ENCODE measurements around the gene SLC7A7.

- no peak for TF ChIP-seq KDM5B (IDR thresholded peaks at IDR 0.05; ENCODE audit: insufficient replicate concordance, low read depth, low read length)
- no peak for TF ChIP-seq SP1 (CRISPR knock-in tag; IDR thresholded peaks at IDR 0.05)
- no peak for TF ChIP-seq CTCF (IDR thresholded peaks at IDR 0.05 in 2 of 3, conservative IDR thresholded peaks at IDR 0.05 in 1 of 3; ENCODE audit: insufficient read depth in 2 of 3, low read depth in 1 of 3, low read length in 3 of 3)
- TF ChIP-seq, protein P1, sequence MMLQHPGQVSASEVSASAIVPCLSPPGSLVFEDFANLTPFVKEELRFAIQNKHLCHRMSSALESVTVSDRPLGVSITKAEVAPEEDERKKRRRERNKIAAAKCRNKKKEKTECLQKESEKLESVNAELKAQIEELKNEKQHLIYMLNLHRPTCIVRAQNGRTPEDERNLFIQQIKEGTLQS (IDR thresholded peaks at IDR 0.05), result no peak
- TF ChIP-seq, protein P1 (CRISPR knock-in tag; conservative IDR thresholded peaks at IDR 0.05), result no peak
- TF ChIP-seq, protein P2, sequence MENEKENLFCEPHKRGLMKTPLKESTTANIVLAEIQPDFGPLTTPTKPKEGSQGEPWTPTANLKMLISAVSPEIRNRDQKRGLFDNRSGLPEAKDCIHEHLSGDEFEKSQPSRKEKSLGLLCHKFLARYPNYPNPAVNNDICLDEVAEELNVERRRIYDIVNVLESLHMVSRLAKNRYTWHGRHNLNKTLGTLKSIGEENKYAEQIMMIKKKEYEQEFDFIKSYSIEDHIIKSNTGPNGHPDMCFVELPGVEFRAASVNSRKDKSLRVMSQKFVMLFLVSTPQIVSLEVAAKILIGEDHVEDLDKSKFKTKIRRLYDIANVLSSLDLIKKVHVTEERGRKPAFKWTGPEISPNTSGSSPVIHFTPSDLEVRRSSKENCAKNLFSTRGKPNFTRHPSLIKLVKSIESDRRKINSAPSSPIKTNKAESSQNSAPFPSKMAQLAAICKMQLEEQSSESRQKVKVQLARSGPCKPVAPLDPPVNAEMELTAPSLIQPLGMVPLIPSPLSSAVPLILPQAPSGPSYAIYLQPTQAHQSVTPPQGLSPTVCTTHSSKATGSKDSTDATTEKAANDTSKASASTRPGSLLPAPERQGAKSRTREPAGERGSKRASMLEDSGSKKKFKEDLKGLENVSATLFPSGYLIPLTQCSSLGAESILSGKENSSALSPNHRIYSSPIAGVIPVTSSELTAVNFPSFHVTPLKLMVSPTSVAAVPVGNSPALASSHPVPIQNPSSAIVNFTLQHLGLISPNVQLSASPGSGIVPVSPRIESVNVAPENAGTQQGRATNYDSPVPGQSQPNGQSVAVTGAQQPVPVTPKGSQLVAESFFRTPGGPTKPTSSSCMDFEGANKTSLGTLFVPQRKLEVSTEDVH (IDR thresholded peaks at IDR 0.05; ENCODE audit: low read depth, partially characterized antibody), result no peak
Measured at GRCh38 chr14:22792158-22792557, 23.1 kb downstream of the SLC7A7 start.
